SK-N-SH (cell line): ENCODE results near the gene ZNF462.

ENCODE experiments used
- CTCF ChIP-seq: fragments of 200-600 bp; sonication (generic); IDR thresholded peaks from 2 replicates; pipeline ENCODE4 v1.6.1; 2017; ENCODE audit warnings: antibody characterized with exemption, mild to moderate bottlenecking, moderate library complexity
- EP300 ChIP-seq, 2 experiments: IDR thresholded peaks; 2 replicates each; pipeline versions ENCODE4 v1.4.0 to v1.6.1; 2012; ENCODE audit warnings: borderline replicate concordance in 1 of 2, low read depth in 1 of 2, low read length in 1 of 2
- EZH2phosphoT487 ChIP-seq: fragments of 200-600 bp; sonication (generic); IDR thresholded peaks from 2 replicates; pipeline ENCODE4 v1.6.1; 2017; ENCODE audit warnings: low read depth, mixed run types, mild to moderate bottlenecking, antibody characterized with exemption, moderate library complexity, borderline replicate concordance
- FOSL2 ChIP-seq: IDR thresholded peaks from 2 replicates; pipeline ENCODE4 v1.4.0; 2012; ENCODE audit warnings: low read depth, mild to moderate bottlenecking, moderate library complexity, borderline replicate concordance
- GATA2 ChIP-seq: sonication (generic); formaldehyde crosslinking; IDR thresholded peaks from 2 replicates; pipeline ENCODE4 v1.5.0; 2020; ENCODE audit warnings: mild to moderate bottlenecking, missing genetic modification reagents
- JUND ChIP-seq: IDR thresholded peaks from 2 replicates; pipeline ENCODE4 v1.4.0; 2012
- POLR2AphosphoS5 ChIP-seq: IDR thresholded peaks from 2 replicates; pipeline ENCODE4 v1.6.1; 2012; ENCODE audit warnings: low read depth, low read length
- RCOR1 ChIP-seq: fragments of 150-350 bp; IDR thresholded peaks from 2 replicates; pipeline ENCODE4 v1.6.1; 2017; ENCODE audit warnings: antibody characterized with exemption, low read length
- SIN3A ChIP-seq: IDR thresholded peaks from 2 replicates; pipeline ENCODE4 v1.6.1; 2012; ENCODE audit warnings: low read depth, mild to moderate bottlenecking, low read length, moderate library complexity, borderline replicate concordance
- TAF1 ChIP-seq: IDR thresholded peaks from 2 replicates; pipeline ENCODE4 v1.6.1; 2012; ENCODE audit warnings: low read depth, mild to moderate bottlenecking, low read length, moderate library complexity, borderline replicate concordance
- TEAD4 ChIP-seq: IDR thresholded peaks from 2 replicates; pipeline ENCODE4 v1.4.0; 2012; ENCODE audit warnings: mild to moderate bottlenecking, borderline replicate concordance; ENCODE audit not compliant: insufficient read depth

GRCh38 chr9:106976772-106977171, 113.8 kb downstream of the ZNF462 start:
- no peak for TF ChIP-seq CTCF
- TF ChIP-seq FOSL2: no peak
- TF ChIP-seq TEAD4: no peak
- TF ChIP-seq SIN3A: no peak
- no peak for TF ChIP-seq GATA2 (CRISPR knock-in tag)
- no peak for TF ChIP-seq POLR2AphosphoS5
- TF ChIP-seq JUND: no peak
- TF ChIP-seq TAF1: no peak
- TF ChIP-seq EZH2phosphoT487: no peak
- TF ChIP-seq EP300 (IDR thresholded peaks at IDR 0.05; ENCODE audit: borderline replicate concordance in 1 of 2, low read depth in 1 of 2, low read length in 1 of 2): no peak
- no peak for TF ChIP-seq RCOR1
